ENCODE results near the gene STAT6.
A peak's percentile ranks its signal among the peaks of the same experiment; 100 is the strongest.

STAT6 gene

DNA sequence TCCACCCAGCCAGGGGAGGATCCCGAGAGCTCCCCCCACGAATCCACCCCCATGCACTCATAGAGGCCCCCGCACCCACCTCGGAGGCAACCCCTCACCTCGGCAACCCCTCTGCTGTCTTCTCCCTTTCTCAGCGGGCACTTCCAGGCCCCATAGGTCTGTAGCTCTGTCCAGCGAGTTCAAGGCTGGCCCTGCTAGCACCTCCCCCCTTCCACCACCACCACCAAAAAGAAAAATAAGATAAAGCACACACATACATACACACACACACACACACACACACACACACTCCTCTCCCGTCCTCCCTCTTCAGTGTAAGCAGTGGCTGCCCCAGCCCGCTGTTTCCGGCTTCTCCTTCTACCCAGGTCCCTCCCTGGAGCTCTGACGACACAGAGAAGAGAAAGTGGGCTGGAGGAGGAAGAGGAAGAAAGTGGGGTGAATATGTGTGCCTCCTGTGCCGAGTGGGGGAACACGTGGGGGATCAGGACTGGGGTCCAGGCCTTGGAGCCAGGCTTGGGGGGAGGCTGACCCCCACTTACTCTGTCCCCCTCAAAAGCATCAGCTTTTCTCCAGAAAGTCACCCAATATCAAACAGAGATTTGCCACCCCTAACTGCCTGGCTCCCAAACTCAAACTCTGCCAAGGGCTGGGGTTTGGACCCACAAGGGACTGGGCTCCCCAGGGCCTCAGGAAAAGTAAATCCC lies at the start of gene STAT6:
TSS of gene STAT6 (minus strand) at position 332 of the 704 bp plus-strand sequence. CDS start 3,084 bp downstream, outside the sequence.
- DNase-seq (ENCODE audit: low read depth): peak; percentile 61

DNA sequence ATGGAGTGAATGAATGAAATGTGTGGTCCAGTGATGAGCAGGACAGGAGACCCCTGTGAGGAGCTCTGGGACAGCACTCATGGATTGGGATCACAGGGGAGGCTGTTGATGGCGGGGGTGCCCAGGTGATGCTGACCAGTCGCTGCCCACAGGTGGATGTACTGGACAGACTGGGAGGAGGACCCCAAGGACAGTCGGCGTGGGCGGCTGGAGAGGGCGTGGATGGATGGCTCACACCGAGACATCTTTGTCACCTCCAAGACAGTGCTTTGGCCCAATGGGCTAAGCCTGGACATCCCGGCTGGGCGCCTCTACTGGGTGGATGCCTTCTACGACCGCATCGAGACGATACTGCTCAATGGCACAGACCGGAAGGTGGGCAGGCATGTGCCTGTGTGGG lies 49.6 kb upstream of the STAT6 start:
- no peak for DNase-seq (ENCODE audit: low read depth)

GRCh38 chr12:57160040-57160439 lies 48.9 kb upstream of the STAT6 start:
- no peak for DNase-seq (ENCODE audit: low read depth)

- DNase-seq (ENCODE audit: low read depth): no peak
Observed at GRCh38 chr12:57159311-57159710, 48.1 kb upstream of the STAT6 start.

DNA sequence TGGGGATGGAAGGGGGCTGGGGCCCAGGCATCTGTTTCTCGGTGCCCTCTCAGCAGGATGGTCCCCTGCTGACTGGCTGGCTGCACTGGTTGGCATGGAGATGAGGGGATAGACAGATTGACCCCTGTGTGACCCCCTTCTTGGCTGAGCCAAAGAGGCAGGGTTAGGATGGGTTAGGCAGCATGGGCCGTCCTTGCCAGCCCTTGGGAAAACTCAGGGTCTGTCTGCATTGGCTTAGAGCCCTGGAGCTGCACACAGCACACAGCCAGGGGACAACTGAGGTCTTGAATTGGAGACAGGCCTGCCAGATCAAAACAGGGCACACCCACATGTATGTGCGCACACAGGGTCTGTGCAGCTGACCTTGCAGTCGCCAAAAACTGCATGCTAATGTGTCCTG lies 47.5 kb upstream of the STAT6 start:
- no peak for DNase-seq (ENCODE audit: low read depth)

DNA sequence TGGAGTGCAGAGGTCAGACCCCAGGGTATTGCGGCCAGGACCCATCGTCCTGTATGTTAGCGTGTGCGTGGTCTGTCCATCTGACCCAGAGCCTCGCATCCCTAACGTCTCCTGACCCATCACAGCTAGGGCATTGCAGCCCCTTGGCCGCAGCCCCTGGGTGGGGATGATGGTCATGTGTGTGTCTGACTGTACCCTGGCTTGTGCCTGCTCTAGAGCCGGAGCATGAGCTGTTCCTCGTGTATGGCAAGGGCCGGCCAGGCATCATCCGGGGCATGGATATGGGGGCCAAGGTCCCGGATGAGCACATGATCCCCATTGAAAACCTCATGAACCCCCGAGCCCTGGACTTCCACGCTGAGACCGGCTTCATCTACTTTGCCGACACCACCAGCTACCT lies 47.0 kb upstream of the STAT6 start:
- no peak for DNase-seq (ENCODE audit: low read depth)

DNA sequence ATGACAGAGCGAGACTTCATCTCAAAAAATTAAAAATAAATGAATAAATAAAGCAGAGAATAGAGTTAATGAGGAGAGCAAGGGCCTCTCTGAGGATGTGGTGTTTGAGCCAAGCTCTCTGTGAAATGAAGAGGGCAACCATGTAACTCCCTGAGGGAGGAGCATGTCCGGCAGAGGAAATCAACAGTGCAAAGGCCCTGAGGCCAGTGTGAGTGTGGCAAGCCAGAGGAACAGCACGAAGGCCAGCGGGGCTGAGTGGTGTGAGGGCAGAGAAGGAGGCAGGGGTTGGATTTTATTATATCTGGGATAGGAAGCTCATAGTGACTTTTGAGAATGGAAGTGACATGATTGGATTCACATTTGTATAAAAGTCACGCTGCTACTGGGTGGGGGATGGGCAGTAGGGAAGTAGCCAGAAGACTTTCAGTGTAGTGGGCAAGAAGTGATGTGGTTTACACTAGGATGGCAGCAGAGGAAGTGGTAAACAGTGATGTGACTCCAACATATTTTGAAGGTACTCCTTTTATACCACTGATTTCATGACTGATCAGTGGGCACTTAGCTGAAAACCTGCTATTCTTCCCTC lies 46.5 kb upstream of the STAT6 start:
- DNase-seq (ENCODE audit: low read depth): no peak

DNA sequence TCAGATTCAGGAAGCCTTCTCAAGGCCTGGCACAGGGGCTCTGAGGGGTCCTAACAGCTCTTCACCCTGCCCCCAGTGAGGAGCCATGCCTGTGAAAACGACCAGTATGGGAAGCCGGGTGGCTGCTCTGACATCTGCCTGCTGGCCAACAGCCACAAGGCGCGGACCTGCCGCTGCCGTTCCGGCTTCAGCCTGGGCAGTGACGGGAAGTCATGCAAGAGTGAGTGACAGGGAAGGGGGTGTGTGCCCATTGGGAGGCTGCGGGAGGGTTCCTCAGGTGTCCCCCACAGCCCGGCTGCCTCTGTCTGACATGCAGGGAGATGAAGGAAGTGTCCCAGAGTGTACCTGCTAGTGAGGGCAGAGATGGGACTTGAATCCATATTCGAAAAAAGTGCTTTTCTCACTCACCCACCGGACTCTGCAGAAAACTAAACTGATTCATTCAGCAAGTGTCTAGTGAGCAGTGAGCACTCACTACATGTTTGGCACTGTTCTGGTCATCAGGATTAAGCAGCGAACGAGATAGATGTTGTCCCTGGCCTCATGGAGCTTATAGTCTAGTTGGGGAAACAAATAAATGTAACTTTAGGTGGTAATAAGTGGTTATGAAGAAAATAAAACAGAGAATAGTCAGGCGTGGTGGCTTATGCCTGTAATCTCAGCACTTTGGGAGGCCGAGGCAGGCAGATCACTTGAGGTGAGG lies 45.7 kb upstream of the STAT6 start:
- no peak for DNase-seq (ENCODE audit: low read depth)

DNA sequence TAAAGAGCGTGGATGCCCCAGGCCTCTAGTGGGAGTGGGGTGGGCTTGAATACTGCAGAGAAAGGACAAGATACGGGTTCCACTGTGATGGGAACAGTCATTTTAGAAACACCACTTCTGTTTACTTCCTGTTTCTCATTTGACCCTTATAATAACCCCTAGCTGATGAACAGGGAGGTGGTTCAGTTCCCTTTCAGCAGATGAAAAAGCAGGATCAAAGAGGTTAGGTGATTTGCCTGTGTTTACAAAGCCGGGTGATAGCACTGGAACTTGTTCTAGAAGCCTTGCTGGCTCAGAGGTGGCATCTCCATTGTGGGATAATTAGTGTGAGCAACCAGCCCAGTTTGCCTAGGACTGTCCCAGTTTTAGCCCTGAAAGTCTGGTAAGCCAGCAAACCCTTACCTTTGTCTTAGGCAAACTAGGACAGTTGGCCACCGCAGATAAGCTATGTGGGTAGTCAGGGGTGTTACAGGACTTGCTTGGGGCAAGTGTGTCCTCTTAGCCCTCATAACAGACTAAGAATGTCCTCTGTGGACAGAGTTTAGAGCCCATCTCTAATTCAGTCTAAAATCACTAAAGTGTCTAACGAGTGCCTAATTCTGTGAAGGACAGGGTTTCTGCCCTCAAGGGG lies 43.8 kb upstream of the STAT6 start:
- no peak for DNase-seq (ENCODE audit: low read depth)

GRCh38 chr12:57154076-57154475 lies 42.9 kb upstream of the STAT6 start:
- no peak for DNase-seq (ENCODE audit: low read depth)

DNA sequence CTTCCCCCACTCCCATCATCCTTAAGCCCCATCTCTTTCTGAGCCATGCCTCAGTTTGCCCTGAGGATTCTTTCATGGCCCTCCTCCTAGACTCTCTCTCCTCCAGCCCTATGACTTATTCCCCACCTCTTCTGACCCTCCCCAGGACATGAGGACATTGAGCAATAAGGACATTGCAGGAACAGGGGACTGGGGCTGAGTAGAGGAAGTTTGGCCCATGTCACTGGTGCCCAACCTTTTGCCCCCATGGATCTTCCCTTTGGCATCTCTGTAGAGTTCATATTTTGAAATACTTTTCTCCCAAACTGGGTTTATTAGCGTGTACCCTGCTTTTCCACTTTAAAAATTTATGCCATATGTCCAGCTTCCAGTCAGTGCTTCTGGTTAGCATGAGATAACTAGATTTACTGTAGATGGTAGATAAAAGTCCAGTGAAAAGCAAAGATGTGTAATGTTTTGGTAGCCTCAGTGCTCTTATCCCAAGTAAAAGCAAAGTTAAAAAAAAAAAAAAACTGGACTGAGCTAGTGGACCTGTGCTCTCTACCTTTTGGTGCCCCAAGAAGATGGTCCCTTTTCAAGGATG lies 42.3 kb upstream of the STAT6 start:
- no peak for DNase-seq (ENCODE audit: low read depth)

DNA sequence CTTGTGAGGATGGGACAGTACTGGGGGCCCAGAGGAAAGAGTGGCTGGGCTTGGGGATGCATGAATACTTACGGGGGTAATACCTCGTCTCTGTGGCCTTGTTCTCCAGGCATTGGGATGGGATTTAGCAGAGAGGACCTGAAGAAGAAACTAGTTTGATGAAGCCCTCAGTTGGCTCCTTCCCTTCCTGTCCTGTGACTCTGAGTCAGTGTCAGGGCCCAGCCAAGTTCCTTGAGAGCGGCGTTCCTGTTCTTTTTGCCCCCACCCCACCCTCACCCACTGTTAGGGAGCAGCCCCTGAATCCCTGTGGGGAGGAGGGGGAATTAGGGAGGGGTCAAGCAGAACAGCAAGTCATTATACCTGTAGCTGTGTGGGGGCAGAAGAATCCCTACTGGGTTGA lies 41.5 kb upstream of the STAT6 start:
- DNase-seq (ENCODE audit: low read depth): no peak

DNA sequence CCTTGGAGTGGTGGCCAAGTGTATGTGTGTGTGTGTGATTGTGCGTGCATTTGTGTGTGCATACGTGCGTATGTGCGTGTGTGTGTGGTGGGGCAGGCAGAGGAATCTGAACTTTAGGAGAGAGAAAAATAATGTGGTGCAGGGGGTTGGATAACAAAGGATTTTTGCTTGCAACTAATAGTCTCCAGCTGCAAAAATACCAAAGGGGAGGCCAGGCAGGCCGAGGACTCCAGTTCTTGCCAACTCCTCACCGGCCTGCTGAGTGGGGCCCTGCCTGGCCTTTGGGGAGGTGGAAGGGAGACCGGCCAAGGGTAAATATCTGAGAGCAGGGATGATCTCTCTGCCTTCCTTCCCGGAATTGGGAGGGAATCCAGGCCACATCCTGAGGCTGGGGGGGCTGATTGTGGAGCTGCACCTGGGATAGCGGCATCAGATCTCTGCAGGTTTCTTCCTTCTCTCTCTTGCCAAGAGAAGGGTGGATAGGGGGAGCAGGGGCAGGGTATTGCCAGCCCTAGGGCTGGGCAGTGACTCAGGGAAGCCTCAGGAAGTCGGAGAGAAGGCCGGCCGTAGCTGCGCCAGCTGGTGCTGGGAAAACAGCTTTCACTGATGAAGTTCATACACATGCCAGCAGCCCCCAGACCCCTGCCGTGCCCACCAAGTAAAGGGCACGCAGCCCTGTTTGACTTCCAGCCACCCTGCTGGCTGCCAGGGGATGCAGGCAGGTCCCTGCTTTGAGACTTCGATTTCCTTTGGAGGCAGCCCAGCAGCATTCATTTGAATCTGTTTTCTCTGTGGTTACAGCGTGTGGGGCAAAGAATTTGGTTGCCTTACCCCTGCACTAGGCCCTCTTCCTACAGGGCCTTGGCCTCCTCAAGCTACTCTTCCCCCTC lies 40.8 kb upstream of the STAT6 start:
- DNase-seq (ENCODE audit: low read depth): peak; percentile 72

GRCh38 chr12:57150400-57151000 lies 39.3 kb upstream of the STAT6 start:
- DNase-seq (ENCODE audit: low read depth): no peak

- DNase-seq (ENCODE audit: low read depth): peak; percentile 67
Observed at GRCh38 chr12:57149245-57149900, 38.2 kb upstream of the STAT6 start.

DNA sequence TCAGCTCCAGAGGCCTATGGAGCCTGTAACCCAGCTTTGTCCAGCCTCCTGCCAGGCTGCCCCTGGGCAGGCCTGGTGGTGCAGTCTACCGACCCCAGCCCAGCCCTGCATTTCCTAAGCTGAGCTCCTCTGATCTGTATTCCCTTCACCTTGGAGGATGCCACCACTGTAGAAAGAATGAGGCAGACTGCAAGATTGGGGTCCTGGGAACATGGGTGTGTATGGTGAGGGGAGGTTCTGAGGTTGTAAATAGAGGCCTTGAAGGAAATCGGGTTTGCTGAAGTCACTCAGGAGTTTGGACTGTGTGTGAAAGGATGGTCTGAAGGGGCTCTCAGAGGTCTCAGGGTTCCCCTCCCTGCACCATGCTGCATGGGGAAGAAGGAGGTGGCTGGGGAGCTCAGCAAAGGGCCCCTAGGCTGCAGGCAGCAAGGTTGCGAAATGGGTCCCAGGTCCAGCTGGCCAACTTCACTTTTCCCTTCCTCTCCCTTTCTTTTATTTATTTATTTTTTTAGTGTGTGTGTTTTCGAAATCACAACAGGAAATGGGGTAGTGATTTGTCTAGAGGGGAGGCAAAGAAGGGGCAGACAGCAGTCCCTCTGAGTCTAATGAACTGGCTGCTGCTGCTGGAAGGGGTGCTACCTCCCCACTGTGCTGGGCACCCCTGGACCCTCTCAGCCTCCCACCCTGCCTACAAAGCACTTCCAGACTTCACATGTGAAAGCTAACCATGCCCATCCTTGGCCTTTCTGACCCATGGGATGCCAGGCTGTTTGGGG lies 37.5 kb upstream of the STAT6 start:
- no peak for DNase-seq (ENCODE audit: low read depth)

GRCh38 chr12:57146961-57147944 lies 36.1 kb upstream of the STAT6 start, which contains the start of gene LRP1-AS:
Gene LRP1-AS, minus strand, starts transcription at chr12:57147619.
- no peak for DNase-seq (ENCODE audit: low read depth)

- DNase-seq (ENCODE audit: low read depth): no peak
Observed at GRCh38 chr12:57146092-57146491, 34.9 kb upstream of the STAT6 start.
